Fibroblast of lung (primary cell): ENCODE results near the gene FAXC. TPM values are rescaled to one million over a fixed set of nuclear protein-coding genes. Genes with fewer than 3 reads are reported as not detected.
A peak's percentile ranks its signal among the peaks of the same experiment; 100 is the strongest.
"Not testable (repeated sequence)": the region's sequence is repeated elsewhere in the genome, so short reads cannot be mapped to it uniquely, and the experiment has no call there.

Source experiments
- DNase-seq, 2 donors: peaks; one replicate each; pipeline versions ENCODE4 v3.0.0 to v3.0.0-alpha.2; 2010; ENCODE audit warnings: low read depth in 2 of 2
- H2AFZ ChIP-seq: 2 replicates; pipeline ENCODE4 v1.5.1; 2012; ENCODE audit warnings: low read length, control low read depth, inconsistent platforms
- H3K27ac ChIP-seq: 2 replicates; pipeline ENCODE4 v1.5.1; 2011; ENCODE audit warnings: low read length, control low read depth; ENCODE audit not compliant: insufficient read depth
- H3K27me3 ChIP-seq: 2 replicates; pipeline ENCODE4 v1.5.1; 2011; ENCODE audit warnings: mild to moderate bottlenecking, low read length; ENCODE audit not compliant: control insufficient read depth, insufficient read depth
- H3K36me3 ChIP-seq: 2 replicates; pipeline ENCODE4 v1.5.1; 2011; ENCODE audit warnings: low read length; ENCODE audit not compliant: control insufficient read depth, insufficient read depth
- H3K4me1 ChIP-seq: 2 replicates; pipeline ENCODE4 v1.5.1; 2011; ENCODE audit warnings: low read length; ENCODE audit not compliant: control insufficient read depth, insufficient read depth; ENCODE audit errors: extremely low read depth
- H3K4me2 ChIP-seq: 2 replicates; pipeline ENCODE4 v1.5.1; 2011; ENCODE audit warnings: low read length, control low read depth; ENCODE audit not compliant: insufficient read depth; ENCODE audit errors: extremely low read depth
- H3K4me3 ChIP-seq, 4 experiments: fragments of 200-600 bp in 1 of 4; sonication (generic) in 1 of 4; replicated peaks in 1 of 4; 2 replicates each; pipeline ENCODE4 v1.5.1; 2011 to 2016; ENCODE audit warnings: low read length in 4 of 4, low read depth in 3 of 4, mild to moderate bottlenecking in 3 of 4, control low read depth in 2 of 4, inconsistent platforms in 1 of 4, mixed read lengths in 1 of 4; ENCODE audit not compliant: insufficient read depth in 1 of 4; ENCODE audit errors: control extremely low read depth in 1 of 4
- H3K79me2 ChIP-seq: 2 replicates; pipeline ENCODE4 v1.5.1; 2012; ENCODE audit warnings: mild to moderate bottlenecking, low read length, inconsistent platforms; ENCODE audit not compliant: control insufficient read depth, insufficient read depth
- H3K9ac ChIP-seq: 2 replicates; pipeline ENCODE4 v1.5.1; 2011; ENCODE audit warnings: mild to moderate bottlenecking, low read length, control low read depth; ENCODE audit not compliant: insufficient read depth
- H3K9me3 ChIP-seq: 2 replicates; pipeline ENCODE4 v1.5.1; 2012; ENCODE audit warnings: low read depth, low read length; ENCODE audit not compliant: control insufficient read depth, insufficient read depth
- H4K20me1 ChIP-seq: 2 replicates; pipeline ENCODE4 v1.5.1; 2011; ENCODE audit warnings: low read length; ENCODE audit not compliant: control insufficient read depth, insufficient read depth; ENCODE audit errors: extremely low read depth
- EZH2 ChIP-seq: IDR thresholded peaks from 2 replicates; pipeline ENCODE4 v1.5.1; 2012; ENCODE audit warnings: low read length, control low read depth, mild to moderate bottlenecking; ENCODE audit errors: missing control alignments
- polyA plus RNA-seq, 2 donors: library from polyadenylated mRNA; depleted of rRNA in 1 of 2; stranded (reverse) in 1 of 2; unstranded in 1 of 2; fragments of >200 nt; gene quantifications; 2 replicates each; pipeline ENCODE4 v1.2.1, GENCODE V29; 2011 to 2012; ENCODE audit warnings: missing spikeins in 1 of 2
- total RNA-seq: library from RNA; depleted of rRNA; stranded (reverse); fragments of >200 nt; gene quantifications from 2 replicates; pipeline ENCODE4 v1.2.1, GENCODE V29; 2014
- TF ChIP-seq, protein P1 (sequence below), 2 donors: IDR thresholded peaks in 1 of 2; conservative IDR thresholded peaks in 1 of 2; 1 replicate in 1 of 2; 2 replicates in 1 of 2; pipeline ENCODE4 v1.5.1; 2011 to 2012; ENCODE audit warnings: low read length in 2 of 2, control low read depth in 1 of 2, inconsistent platforms in 1 of 2, low read depth in 1 of 2, mild to moderate bottlenecking in 1 of 2

FAXC gene
- total and polyA plus RNA-seq, 2 donors (not counting 1 experiment from before 2014, with no cell fraction given), result 0.17 to 2.7 TPM

DNA sequence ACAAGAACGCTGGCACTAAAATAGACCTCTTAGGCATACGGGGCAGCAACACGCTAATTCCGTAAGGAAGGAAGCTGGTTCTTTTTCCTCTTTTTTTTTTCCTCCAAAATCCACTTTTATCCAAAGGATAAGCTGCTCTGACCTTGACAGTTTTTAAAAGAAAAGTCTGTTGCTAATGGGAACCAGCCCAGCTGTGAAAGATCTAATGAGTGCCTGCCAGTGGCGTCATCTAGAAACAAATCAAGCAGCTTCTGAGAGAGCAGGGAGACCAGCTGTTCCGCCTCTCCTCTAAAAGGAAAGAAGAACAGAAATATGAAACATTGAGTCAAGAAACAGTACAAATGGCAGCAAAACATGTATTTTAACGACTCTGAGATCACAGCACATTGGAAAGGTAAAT lies 78.6 kb downstream of the FAXC start:
- Histone ChIP-seq H3K4me2 (no peak overlapping the region), H3K9me3 (no peaks in the 10 kb centered on the region), H4K20me1 (no peaks in the 10 kb centered on the region), H3K4me3 (no peak overlapping the region), H3K9ac (no peak overlapping the region), H3K4me1 (no peaks in the 10 kb centered on the region), H3K27ac (no peak overlapping the region), H3K36me3 (no peaks in the 10 kb centered on the region), H3K27me3 (no peaks in the 10 kb centered on the region), H2AFZ (no peak overlapping the region), H3K79me2 (no peaks in the 10 kb centered on the region)
- TF ChIP-seq, protein P1, sequence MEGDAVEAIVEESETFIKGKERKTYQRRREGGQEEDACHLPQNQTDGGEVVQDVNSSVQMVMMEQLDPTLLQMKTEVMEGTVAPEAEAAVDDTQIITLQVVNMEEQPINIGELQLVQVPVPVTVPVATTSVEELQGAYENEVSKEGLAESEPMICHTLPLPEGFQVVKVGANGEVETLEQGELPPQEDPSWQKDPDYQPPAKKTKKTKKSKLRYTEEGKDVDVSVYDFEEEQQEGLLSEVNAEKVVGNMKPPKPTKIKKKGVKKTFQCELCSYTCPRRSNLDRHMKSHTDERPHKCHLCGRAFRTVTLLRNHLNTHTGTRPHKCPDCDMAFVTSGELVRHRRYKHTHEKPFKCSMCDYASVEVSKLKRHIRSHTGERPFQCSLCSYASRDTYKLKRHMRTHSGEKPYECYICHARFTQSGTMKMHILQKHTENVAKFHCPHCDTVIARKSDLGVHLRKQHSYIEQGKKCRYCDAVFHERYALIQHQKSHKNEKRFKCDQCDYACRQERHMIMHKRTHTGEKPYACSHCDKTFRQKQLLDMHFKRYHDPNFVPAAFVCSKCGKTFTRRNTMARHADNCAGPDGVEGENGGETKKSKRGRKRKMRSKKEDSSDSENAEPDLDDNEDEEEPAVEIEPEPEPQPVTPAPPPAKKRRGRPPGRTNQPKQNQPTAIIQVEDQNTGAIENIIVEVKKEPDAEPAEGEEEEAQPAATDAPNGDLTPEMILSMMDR (conservative IDR thresholded peaks at IDR 0.05 in 1 of 2, IDR thresholded peaks at IDR 0.05 in 1 of 2; ENCODE audit: low read depth in 1 of 2, low read length in 2 of 2), result no peak
- no peak for TF ChIP-seq EZH2
- peak in 1 of 2 donors; percentile 17 for DNase-seq

DNA sequence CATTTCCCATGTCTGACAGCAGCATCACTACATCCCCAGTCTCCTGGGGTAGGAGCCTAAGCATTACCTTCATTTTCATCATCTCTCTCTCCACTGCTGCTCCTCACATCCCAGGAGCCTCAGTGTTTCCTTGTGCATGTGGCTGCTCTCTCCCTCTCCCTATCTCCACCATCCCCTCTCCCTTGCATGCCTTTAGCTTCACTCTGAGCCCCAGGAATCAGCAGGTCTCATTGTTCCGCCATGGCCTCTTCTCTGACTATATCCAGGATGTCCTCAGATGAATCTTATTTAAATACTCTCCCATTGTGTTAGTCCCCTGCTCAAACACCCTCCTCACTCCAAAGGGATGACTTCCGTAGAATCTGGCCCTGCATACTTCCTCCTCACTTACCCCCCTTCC lies 79.4 kb downstream of the FAXC start:
- no peaks in the 10 kb centered on the region for H3K4me1 ChIP-seq
- TF ChIP-seq, protein P1 (conservative IDR thresholded peaks at IDR 0.05 in 1 of 2, IDR thresholded peaks at IDR 0.05 in 1 of 2; ENCODE audit: low read depth in 1 of 2, low read length in 2 of 2), result no peak
- no peak for TF ChIP-seq EZH2
- H2AFZ ChIP-seq, result no peak overlapping the region
- no peak overlapping the region for H3K9ac ChIP-seq
- H3K4me3 ChIP-seq, result no peak overlapping the region
- no peaks in the 10 kb centered on the region for H4K20me1 ChIP-seq
- H3K4me2 ChIP-seq, result no peak overlapping the region
- no peaks in the 10 kb centered on the region for H3K9me3 ChIP-seq
- H3K27ac ChIP-seq, result no peak overlapping the region
- no peaks in the 10 kb centered on the region for H3K27me3 ChIP-seq
- DNase-seq, result no peak
- H3K36me3 ChIP-seq, result no peaks in the 10 kb centered on the region
- H3K79me2 ChIP-seq, result no peaks in the 10 kb centered on the region

DNA sequence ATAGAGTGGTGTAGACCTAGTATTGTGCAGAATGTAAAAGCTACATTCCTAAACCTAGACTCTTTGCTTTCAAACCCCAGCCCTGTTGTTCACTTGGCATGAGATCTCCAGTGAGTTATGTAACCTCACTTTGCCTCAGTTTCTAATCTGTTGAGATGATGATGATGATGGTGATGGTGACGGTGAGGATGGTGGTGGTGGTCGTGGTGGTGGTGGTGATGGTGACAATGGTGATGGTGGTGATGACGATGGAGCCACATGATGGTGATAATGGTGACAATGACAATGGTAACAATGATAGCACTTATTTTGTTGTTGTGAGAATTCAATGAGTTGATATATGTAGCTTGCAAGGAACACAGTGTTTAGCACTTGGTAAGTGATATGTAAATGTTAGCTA lies 80.3 kb downstream of the FAXC start:
- DNase-seq, result no peak
- H2AFZ ChIP-seq, result no peak overlapping the region
- TF ChIP-seq, protein P1 (conservative IDR thresholded peaks at IDR 0.05 in 1 of 2, IDR thresholded peaks at IDR 0.05 in 1 of 2; ENCODE audit: low read depth in 1 of 2, low read length in 2 of 2), result no peak
- no peak for TF ChIP-seq EZH2

DNA sequence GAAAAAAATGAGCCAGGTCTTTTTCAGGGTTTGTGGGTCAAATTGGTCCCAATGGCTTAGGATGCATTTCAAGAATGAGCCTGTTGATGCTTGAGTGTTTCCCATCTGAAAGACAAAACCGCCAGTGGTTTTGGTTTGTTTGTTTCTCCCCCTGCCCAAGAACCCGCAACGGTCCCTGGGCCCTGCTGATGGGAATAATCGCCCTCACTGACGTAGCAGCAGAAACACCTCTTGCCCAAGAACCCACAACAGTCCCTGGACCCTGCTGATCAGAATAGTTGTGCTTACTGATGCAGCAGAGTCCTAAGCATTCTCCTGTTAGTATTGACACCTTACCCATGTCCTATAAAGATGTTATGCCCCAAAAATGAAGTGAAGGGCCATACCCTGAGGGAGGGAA lies 82.5 kb downstream of the FAXC start:
- not testable (repeated sequence) for H4K20me1 ChIP-seq, H3K27me3 ChIP-seq, H3K4me1 ChIP-seq, H3K9me3 ChIP-seq, H3K9ac ChIP-seq, H2AFZ ChIP-seq, H3K36me3 ChIP-seq, DNase-seq, H3K4me2 ChIP-seq, H3K27ac ChIP-seq, H3K4me3 ChIP-seq, H3K79me2 ChIP-seq

More for the DNA sequence above, 80.3 kb downstream of the FAXC start:
- H3K4me3 ChIP-seq, result no peak overlapping the region
- H4K20me1 ChIP-seq, result no peaks in the 10 kb centered on the region
- H3K4me1 ChIP-seq, result no peaks in the 10 kb centered on the region
- H3K27ac ChIP-seq, result no peak overlapping the region
- no peaks in the 10 kb centered on the region for H3K79me2 ChIP-seq
- no peaks in the 10 kb centered on the region for H3K36me3 ChIP-seq
- no peaks in the 10 kb centered on the region for H3K27me3 ChIP-seq
- no peaks in the 10 kb centered on the region for H3K9me3 ChIP-seq
- H3K9ac ChIP-seq, result no peak overlapping the region
- H3K4me2 ChIP-seq, result no peak overlapping the region

DNA sequence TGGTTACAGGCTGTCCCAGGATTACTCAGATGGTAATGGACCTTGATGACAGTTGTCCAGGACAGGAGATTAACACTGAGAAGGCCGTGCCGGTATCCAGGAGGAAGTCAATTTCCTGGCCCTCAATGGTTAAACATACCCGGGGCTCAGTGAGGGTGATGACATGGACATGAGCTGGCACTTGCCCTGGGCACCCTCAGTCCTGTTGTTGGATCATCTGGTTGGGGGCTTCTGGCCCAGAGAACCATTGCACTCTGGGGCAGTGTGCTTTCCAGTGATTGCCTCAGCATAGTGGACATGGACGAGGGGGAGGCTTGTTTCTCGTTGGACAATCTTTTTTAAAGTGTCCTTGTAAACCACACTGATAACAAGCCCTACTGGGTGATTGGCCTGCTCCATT lies 84.0 kb downstream of the FAXC start:
- not testable (repeated sequence) for H3K27ac ChIP-seq, H3K79me2 ChIP-seq, H4K20me1 ChIP-seq, H3K9ac ChIP-seq, H3K9me3 ChIP-seq, H3K36me3 ChIP-seq, H3K4me1 ChIP-seq, H2AFZ ChIP-seq, H3K4me2 ChIP-seq, DNase-seq, H3K4me3 ChIP-seq, H3K27me3 ChIP-seq
